ENCODE results near the gene TRIM72.
"Not testable (repeated sequence)": the region's sequence is repeated elsewhere in the genome, so short reads cannot be mapped to it uniquely, and the experiment has no call there.

The TRIM72 gene

GRCh38 chr16:31190818-31191444 lies 23.0 kb upstream of the TRIM72 start:
- DNase-seq: no peak

- no peak for DNase-seq
These were observed 22.1 kb upstream of the TRIM72 start for GRCh38 chr16:31191697-31192428.

GRCh38 chr16:31192856-31193642 lies 20.9 kb upstream of the TRIM72 start:
- no peak for DNase-seq

- DNase-seq: no peak
These were observed 20.0 kb upstream of the TRIM72 start for GRCh38 chr16:31193874-31194273.

- DNase-seq: no peak
These were observed 19.0 kb upstream of the TRIM72 start for GRCh38 chr16:31194898-31195297.

GRCh38 chr16:31195861-31196260 lies 18.1 kb upstream of the TRIM72 start:
- DNase-seq: not testable (repeated sequence)

- no peak for DNase-seq
These were observed 17.4 kb upstream of the TRIM72 start for GRCh38 chr16:31196324-31197088.

GRCh38 chr16:31198207-31198882 lies 15.6 kb upstream of the TRIM72 start:
- no peak for DNase-seq

- DNase-seq: no peak
These were observed 14.4 kb upstream of the TRIM72 start for GRCh38 chr16:31199430-31200041.

- DNase-seq: not testable (repeated sequence)
These were observed 13.8 kb upstream of the TRIM72 start for GRCh38 chr16:31200111-31200510.

- DNase-seq: peak; percentile 82 to 85
These were observed 12.9 kb upstream of the TRIM72 start for GRCh38 chr16:31200821-31201568.

- peak; percentile 55 to 71 for DNase-seq
These were observed 12.1 kb upstream of the TRIM72 start for GRCh38 chr16:31201582-31202413.

GRCh38 chr16:31202414-31203375 lies 11.2 kb upstream of the TRIM72 start, which contains the start of gene PYCARD:
TSS of gene PYCARD (minus strand) at chr16:31202760. CDS start at chr16:31202690, 70 bp downstream.
- DNase-seq: peak; percentile 50 to 63

- DNase-seq: no peak
These were observed 8.8 kb upstream of the TRIM72 start for GRCh38 chr16:31204871-31205666.

GRCh38 chr16:31206776-31207175 lies 7.1 kb upstream of the TRIM72 start:
- DNase-seq: no peak

- no peak for DNase-seq
These were observed 577 bp upstream of the TRIM72 start for GRCh38 chr16:31213342-31213741.

GRCh38 chr16:31214708-31215286 lies 878 bp downstream of the TRIM72 start:
- no peak for DNase-seq
